A549 (cell line): ENCODE results near the gene ADH1C.

Source experiments
- CTCF ChIP-seq: fragments of >200 bp; sonication (Bioruptor Twin); formaldehyde crosslinking; IDR thresholded peaks from 3 replicates; pipeline ENCODE4 v1.5.1; 2016
- HDAC2 ChIP-seq: fragments of 200-600 bp; sonication (generic); IDR thresholded peaks from 2 replicates; pipeline ENCODE4 v1.6.1; 2016
- HOXB13 ChIP-seq: fragments of 250-450 bp; sonication (Bioruptor Pico); IDR thresholded peaks from 2 replicates; pipeline ENCODE4 v1.5.0; 2020; ENCODE audit warnings: low read depth, mild to moderate bottlenecking, moderate library complexity
- JUNB ChIP-seq: fragments of >200 bp; sonication (Bioruptor Twin); formaldehyde crosslinking; IDR thresholded peaks from 2 replicates; pipeline ENCODE4 v1.6.1; 2016
- KDM5A ChIP-seq: fragments of 200-600 bp; sonication (generic); IDR thresholded peaks from 2 replicates; pipeline ENCODE4 v1.6.1; 2016; ENCODE audit warnings: antibody characterized with exemption, mild to moderate bottlenecking
- MAX ChIP-seq: IDR thresholded peaks from 2 replicates; pipeline ENCODE4 v1.6.1; 2012
- POLR2A ChIP-seq: IDR thresholded peaks from 2 replicates; pipeline ENCODE4 v1.6.1; 2012; ENCODE audit warnings: mild to moderate bottlenecking, low read length
- REST ChIP-seq: fragments of 200-600 bp; sonication (generic); IDR thresholded peaks from 2 replicates; pipeline ENCODE4 v1.6.1; 2016; ENCODE audit warnings: antibody characterized with exemption, mild to moderate bottlenecking, moderate library complexity
- TP53 ChIP-seq: fragments of 250-450 bp; sonication (Bioruptor Pico); IDR thresholded peaks from 2 replicates; pipeline ENCODE4 v1.5.0; 2021; ENCODE audit warnings: mild to moderate bottlenecking, moderate library complexity
- ZFP36 ChIP-seq: fragments of 450-650 bp; IDR thresholded peaks from 2 replicates; pipeline ENCODE4 v1.6.1; 2014; ENCODE audit warnings: borderline replicate concordance; ENCODE audit not compliant: partially characterized antibody
- ZNF302 ChIP-seq: fragments of 250-450 bp; sonication (Bioruptor Pico); IDR thresholded peaks from 2 replicates; pipeline ENCODE4 v1.9.0; 2021; ENCODE audit warnings: inconsistent platforms, mild to moderate bottlenecking, moderate library complexity

- TF ChIP-seq JUNB = no peak
- TF ChIP-seq HDAC2 = no peak
- TF ChIP-seq ZFP36 = no peak
- no peak for TF ChIP-seq MAX
- TF ChIP-seq POLR2A = no peak
- no peak for TF ChIP-seq HOXB13 (CRISPR knock-in tag)
- TF ChIP-seq KDM5A = no peak
- TF ChIP-seq TP53 (CRISPR knock-in tag) = no peak
- TF ChIP-seq CTCF = no peak
- TF ChIP-seq ZNF302 (CRISPR knock-in tag) = no peak
- no peak for TF ChIP-seq REST
These were observed 46.7 kb downstream of the ADH1C start for GRCh38 chr4:99305638-99306400.
